NCI-H345 (cell line): ENCODE results near the gene PPP2R3C.
"Not testable (repeated sequence)": the region's sequence is repeated elsewhere in the genome, so short reads cannot be mapped to it uniquely, and the experiment has no call there.

Source experiments
- DNase-seq: peaks from one replicate; lab custom pipeline; 2025; lab: John Stamatoyannopoulos, UW

Gene PPP2R3C

DNA sequence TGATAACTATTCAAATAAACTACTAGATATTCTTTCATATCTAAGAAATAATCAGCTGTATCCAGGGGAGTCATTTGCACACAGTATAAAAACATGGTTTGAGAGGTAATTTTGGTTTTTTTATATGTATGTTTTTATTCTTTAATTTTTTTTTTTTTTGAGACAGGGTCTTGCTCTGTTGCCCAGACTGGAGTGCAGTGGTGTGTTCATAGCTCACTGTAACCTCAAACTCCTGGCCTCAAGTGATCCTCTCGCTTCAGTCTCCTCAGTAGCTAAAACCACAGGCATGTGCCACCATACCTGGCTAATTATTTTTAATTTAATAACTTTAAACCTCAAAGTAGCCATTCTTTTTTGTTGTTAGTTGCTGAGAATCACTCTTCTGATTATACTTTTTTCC is 2.3 kb upstream of the PPP2R3C start:
- DNase-seq, result no peak

DNA sequence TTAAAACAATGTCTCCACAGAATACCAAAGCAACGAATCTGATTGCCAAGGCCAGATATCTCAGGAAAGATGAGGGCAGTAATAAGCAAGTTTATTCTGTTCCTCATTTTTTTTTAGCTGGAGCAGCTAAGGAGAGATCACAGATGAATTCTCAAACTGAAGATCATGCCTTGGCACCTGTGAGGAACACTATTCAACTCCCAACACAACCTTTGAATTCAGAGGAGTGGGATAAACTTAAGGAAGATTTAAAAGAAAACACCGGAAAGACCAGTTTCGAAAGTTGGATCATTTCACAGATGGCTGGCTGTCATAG is 1.6 kb upstream of the PPP2R3C start:
- DNase-seq, result no peak

DNA sequence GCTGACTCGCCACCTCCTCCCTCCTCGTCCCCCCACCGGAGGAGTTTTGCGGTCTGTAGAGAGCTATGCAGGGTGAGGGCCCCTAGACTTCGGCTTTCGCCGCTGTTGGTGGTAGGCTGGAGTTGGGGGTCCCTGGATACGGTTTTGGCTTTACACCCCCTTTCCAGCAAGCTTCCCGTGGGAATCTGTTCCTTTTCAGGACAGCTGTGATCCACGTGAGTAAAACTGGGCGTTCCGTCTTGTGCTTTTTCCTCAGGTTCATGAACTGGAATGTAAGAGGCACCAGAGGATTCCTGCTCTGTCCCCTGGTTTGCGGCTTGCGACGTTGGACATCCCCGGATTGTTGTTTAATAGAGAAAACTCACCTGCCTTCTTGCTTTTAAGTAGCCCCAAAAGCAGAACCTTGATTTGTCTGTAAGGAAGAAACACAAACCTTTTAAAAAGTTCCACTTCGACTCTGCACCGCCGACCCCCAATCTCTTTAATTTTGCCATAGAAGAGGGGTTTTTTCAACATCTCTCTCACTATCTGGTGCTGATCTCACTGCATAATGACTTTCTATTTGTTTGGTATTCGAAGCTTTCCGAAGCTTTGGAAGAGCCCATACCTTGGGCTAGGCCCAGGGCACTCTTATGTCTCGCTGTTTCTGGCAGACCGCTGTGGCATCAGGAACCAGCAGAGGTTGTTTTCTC is 1.1 kb upstream of the PPP2R3C start:
- DNase-seq, result no peak

DNA sequence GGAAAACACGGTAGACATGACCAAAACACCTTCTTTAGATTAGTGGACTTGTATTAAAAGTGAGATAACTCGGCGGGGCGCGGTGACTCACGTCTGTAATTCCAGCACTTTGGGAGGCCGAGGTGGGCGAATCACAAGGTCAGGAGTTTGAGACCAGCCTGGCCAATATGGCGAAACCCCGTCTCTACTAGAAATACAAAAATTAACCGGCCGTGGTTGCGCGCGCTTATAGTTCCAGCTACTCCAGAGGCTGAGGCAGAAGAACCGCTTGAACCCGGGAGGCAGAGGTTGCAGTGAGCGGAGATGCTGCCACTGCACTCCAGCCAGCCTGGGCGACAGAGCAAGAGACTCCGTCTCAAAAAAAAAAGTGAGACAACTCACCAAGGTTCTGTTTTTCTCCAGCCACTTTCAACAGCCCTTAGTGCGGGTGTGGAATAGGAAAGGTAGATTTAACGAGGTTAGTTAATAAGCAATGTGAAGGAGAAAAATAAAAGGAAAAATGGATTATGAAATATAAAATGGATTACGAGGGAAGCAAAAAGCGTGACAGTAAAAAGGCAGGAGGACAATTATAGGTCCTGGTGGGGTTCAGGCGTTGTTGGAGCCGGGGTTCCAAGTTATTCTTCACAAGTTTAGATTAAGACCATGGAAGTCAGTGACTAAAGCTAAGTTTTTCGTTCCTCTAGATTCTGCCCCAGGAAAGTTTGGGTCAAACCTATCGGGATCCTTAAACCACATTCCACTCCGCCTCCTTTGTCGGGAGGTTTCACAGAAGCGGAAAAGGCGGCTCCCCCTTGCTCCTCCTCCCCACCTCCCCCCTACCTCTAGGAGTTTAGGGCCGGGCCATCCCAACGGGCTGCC is 534 bp downstream of the PPP2R3C start:
- no peak for DNase-seq

DNA sequence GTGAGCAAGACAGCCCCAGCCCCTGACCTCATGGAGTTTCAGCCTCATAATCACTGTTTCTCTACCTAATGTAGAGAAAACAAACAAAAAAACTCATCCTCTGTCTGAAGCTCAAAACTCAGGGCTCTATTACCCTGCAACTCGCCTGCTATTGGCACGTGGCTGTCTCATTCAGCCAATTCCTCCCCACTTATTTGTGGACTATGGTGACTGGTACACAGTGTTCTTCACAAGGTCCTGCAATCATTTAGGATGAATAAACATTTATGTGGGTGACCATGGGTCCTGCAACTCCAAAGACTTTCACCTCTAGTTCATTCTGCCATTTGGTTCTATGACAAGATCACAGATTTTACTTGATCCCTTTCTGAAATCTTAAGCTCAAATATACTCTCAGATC is 4.7 kb downstream of the PPP2R3C start:
- DNase-seq, result no peak

DNA sequence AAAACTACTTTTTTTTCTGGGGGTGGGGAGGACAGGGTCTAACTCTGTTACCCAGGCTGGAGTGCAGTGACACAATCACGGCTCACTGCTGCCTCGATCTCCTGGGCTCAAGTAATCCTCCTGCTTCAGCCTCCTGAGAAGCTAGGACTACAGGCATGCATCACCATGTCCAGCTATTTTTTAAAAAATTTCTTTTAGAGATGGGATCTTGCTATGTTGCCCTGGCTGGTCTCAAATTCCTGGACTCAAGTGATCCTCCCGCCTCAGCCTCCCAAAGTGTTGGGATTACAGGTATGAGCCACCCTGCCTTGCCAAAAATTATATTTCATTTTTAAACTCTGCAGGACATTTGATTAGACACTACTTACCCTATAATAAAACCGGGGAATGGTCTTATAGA is 5.5 kb downstream of the PPP2R3C start:
- no peak for DNase-seq

DNA sequence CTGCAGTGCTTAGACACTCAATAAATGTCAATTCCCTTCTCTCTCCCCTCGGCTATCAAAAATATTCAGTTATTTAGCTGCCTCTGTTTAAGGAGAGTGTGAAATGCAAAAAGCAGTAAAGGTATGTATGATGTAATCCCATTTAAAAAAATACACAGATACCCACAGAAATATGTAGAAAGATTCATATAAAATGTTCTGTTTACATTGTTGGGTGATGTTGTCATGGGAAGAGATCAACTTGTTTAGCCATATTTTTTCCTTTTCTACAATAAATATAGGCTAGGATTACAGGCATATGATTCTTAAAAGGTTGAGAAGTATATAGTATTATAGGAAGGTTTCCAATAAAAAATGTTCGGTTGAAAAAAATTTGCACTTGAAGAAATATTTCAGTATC is 7.8 kb downstream of the PPP2R3C start:
- no peak for DNase-seq

DNA sequence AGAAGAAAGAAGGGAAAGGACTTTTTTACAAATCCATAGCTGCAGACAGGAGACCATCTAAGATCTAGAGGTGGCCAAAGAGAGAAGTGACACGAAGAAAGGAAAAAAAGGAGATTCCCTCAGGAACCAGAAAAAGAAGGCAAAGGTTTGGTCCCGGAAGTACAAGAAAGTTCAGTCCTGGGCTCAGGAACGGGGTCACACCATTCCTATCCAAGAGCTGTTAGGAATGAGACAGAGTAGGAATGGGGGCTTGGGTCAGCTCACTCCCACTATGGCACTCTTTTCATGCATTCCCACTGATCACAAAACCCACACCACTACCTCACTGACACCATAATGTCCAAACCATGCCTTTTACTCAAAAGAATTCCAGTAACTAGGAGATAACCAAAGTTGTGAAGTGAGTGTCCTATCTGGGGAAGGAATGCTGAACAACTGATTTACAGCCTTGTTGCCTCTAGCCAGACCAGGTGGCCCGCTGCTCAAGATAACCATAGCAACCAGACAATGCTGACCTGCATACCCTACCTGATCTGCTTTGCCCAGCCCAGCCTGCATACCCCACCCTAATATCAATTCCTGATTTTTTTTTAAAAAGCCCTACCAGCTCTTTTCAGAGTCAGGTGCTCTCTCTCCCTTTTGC is 8.4 kb downstream of the PPP2R3C start:
- no peak for DNase-seq

DNA sequence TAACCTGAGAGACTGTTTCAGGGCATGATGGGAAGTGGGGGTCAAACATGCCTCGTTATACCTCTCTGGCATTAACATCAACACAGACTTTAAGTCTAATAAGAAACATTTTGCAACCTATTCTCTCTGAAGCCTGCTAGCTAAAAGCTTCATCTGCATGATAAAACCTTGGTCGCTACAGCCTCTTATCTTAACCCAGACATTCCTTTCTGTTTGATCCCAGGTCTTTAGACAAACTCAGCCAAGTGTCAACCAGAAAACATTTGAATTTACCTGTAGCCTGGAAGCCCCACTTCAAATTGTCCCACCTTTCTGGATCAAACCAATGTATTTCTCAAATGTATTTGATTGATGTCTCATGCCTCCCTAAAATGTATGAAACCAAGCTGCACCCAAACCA is 9.1 kb downstream of the PPP2R3C start:
- DNase-seq, result no peak

DNA sequence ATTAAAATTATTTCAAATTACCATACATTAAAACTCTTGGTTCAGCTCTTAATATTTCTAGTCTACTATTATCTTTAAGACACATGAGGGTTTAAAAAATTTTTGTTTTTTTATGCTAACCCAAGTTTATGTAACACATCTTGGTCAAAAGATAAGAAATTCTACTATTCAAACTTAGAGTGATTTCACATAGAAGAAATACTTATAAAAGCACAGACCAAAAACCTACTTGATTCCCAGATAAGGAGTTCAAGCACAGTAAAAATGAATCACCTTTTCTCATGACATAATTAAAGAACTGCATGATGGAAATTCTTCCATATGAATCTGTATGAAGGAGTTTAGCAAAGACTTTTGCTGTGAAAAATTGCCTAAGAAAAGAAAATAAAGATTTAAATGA is 13.9 kb downstream of the PPP2R3C start:
- no peak for DNase-seq

DNA sequence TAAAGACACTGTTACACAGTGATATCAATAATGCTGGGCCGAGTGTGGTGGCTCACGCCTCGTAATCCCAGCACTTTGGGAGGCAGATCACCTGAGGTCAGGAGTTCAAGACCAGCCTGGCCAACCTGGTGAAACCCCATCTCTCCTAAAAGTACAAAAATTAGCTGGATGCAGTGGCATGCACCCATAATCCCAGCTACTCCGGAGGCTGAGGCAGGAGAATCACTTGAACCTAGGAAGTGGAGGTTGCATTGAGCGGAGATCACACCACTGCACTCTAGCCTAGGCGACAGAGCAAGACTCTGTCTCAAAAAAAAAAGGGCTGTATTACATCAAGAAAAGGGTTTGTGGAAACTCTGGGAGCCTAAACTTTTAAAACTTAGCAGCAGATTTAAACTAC is 27.1 kb downstream of the PPP2R3C start:
- not testable (repeated sequence) for DNase-seq

DNA sequence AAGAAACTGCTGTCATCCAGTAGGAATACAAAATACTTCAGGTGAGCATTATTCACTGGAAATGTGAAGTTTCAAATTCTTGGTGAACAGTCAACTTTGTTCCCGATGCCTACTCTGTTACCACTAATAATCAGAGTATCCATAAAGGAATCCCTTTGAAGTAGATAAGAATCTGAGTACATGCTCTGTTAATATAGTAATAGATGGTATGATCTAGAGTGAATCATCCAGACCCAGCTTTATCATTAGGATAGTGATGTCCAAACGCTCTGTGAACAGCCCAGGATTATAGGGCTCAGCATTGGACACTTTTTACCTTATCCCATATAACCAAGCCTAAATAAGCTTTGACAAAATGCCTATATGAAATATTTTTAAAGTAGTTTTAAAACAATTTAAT is 33.3 kb downstream of the PPP2R3C start:
- no peak for DNase-seq

DNA sequence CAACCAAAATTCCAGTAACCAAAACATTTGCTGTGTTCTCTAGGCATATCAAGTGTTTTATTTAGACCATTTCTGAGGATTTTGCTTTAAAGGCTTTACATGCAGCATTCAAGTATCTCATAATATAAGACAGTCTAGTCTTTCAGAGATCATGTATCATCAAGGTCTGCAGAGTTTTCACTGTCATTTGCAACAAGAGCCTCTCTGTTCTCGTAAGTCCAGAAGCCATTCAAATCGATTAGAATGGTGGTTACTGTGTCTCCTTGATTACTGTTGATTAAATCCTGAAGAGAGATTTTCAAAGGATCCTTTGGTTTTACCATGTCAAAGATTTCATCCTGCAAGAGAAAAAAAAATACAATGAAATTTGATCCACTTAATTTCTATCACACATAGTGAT is 36.3 kb downstream of the PPP2R3C start:
- no peak for DNase-seq

DNA sequence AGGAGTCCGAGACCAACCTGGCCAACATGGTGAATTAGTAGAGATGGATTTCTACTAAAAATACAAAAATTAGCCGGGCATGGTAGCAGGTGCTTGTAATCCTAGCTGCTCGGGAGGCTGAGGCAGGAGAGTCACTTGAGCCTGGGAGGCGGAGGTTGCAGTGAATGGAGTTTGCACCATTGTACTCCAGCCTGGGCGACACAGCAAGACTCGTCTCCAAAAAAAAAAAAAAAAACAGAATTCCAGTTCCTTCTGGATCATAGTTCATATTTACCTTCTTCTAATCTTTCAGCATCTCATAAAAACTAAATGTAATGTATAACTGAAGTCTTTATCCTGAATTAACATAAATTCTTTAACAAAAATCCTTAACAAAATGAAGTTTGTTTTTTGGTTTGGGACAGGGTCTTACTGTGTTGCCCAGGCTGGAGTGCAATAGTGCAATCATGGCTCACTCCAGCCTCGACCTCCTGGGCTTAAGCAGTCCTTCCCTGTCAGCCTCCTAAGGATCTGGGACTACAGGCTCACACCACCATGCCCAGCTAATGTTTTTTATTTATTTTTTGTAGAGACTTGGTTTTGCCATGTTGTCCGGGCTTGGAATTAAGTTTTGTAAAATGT is 38.1 kb downstream of the PPP2R3C start:
- DNase-seq, result no peak

DNA sequence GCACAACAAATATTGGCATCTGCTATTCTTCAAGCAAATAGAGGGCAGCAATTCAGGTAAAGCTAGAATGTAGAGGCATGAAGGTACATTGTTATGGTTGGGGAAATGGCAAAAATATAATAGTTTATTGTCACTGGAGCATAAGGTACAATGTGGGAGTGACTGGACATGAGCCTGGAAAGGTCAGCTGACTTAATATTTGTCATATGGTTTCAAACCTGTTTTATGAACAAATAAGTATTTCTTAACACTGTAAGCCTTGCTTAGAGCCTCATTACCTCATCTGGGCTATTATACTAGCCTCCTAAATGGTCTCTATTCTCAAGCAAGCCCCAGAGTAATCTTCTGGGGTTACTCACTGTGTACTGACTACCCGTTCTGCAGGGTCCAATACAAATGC is 42.0 kb downstream of the PPP2R3C start:
- DNase-seq, result no peak

DNA sequence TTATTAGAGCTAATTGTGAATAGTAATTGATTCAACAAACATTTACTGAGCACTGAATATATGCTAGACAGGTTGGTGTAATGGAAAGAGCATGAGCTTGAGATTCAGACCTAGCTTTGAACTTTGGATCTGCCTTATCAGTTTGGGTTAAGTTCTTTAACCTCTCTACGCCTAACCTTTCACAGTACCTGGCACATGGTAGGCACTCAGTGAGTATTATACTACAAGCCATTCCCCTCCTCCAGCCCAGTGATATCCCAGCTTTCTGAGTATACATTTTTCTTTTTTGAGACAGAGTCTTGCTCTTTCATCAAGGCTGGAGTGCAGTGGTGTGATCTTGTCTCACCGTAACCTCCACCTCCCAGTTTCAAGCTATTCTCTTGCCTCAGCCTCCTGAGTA is 43.7 kb downstream of the PPP2R3C start:
- no peak for DNase-seq

DNA sequence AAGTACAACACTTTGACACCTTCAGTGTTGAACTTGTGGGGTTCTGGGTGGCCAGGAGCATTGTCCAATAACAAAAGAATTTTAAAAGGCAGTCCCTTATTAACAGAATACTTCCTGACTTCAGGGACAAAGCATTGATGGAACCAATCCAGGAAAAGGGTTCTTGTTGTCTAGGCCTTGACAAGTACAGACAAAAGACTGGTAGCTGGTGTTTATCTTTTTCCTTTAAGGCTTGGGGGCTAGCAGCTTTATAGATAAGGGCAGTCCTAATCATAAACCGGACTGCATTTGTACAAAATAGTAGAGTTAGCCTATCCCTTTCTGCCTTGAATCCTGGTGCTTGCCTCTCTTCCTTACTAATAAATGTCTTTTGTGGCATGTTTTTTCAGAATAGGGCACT is 48.3 kb downstream of the PPP2R3C start:
- DNase-seq, result no peak

DNA sequence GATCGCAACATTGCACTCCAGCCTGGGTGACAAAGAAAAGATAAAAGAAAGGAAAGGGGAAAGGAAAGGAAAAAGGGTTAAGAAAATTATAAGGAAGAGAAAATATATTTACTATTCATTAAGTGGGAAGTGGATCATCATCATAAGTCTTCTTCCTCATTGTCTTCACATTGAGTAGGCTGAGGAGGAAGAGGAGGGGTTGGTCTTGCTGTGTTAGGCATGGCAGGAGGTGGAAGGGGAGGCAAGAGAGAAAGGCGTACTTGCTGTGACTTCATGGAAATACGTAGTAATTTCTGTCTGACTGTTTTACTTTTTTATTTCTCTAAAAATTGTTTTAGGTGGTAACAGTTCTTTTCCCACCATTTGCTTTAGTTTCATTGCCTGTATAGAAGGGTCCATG is 49.6 kb downstream of the PPP2R3C start:
- DNase-seq, result no peak

DNA sequence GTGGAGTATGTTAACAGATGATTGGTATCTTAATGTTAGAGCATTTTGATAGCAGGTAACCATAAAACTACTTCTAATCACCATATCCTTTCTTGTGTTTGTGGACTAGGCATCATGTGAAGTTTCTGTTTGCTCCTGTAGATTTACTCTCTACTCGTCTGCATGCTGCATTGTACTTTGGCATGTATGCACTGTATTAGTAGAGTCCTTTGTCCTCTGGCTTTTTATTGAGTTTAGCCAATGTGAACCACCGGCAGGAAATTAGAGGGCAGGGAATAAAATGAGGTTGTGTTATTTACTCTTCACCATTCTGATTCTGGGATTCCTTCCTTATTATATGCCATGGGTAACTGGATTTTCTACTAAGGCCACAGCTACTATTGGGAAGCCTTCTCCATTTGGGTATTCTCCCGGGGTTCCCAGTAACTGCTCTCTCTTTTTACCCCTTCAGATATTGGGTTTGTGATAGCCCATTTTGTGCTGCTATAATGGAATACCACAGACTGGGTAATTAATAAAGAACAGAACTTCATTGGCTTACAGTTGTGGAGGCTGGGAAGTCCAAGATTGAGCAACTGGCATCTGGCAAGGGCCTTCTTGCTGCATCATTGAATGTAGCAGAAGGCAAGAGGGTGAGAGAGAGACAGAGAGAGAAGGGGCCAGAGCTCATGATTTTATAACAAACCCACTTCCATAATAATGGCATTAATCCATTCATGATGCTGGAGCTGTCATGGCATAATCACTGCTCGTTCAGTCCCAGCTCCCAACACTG is 53.4 kb downstream of the PPP2R3C start:
- no peak for DNase-seq

DNA sequence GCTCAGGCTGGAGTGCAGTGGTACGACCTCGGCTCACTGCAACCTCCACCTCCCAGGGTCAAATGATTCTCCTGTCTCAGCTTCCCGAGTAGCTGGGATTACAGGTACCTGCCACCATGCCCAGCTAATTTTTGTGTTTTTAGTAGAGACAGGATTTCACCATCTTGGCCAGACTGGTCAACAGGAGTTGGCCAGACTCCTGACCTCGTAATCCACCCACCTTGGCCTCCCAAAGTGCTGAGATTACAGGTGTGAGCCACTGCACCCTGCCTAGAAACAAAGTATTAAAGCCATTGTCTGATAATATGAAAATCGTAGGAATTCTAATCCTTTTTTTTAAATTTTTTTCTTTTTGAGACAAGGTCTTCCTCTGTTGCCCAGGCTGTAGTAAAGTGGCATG is 56.1 kb downstream of the PPP2R3C start:
- not testable (repeated sequence) for DNase-seq

DNA sequence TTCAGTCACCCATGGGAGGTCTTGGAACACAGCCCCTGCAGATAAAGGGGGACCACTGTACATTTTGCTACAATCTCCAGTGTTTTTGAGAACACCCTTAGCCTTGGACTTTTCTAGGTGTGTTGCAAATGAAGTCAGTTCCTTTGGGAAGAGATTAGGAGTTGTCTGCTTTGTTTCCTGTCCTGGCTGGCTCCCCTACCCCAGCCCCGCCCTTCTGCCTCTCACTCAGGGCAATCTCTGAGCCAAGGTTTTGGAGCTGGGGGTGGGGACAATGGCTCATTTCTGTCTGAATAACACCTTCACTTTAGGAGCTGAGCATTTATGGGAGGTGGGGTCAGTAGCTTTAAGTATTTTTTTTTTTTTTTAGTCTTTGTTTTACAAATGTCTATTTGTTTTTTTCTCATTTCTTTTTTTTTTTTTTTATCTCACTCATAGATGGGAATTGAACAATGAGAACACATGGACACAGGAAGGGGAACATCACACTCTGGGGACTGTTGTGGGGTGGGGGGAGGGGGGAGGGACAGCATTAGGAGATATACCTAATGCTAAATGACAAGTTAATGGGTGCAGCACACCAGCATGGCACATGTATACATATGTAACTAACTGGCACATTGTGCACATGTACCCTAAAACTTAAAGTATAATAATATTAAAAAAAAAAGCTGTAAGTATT is 60.5 kb downstream of the PPP2R3C start:
- not testable (repeated sequence) for DNase-seq

DNA sequence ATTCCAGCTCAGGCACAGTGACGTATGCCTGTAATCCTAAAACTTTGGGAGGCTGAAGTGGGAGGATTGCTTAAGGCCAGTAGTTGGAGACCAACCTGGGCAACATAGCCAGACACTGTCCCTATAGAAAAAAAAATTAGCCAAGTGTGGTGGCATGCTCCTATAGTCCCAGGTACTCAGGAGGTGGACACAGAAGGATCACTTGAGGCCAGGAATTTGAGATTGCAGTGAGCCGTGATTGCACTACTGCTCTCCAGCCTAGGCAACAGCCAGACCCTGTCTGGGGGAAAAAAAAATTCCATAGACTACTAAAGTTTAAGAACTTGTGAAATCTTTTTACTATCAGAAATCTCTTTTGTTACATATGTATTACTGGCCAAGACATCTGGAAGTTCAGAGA is 69.2 kb downstream of the PPP2R3C start:
- DNase-seq, result no peak
